Endothelial cell of umbilical vein (primary cell): ENCODE results near the gene MAPK13. TPM values are rescaled to one million over a fixed set of nuclear protein-coding genes. Genes with fewer than 3 reads are reported as not detected.

Experiments used
- Bru-seq: library from RNA; stranded (reverse); fragments of 400-500 nt; gene quantifications from one replicate; lab custom pipeline; 2021; lab: Mats Ljungman, UMichigan
- BruChase-seq, 2 experiments: library from RNA; stranded (reverse); fragments of 400-500 nt; gene quantifications; one replicate each; lab custom pipeline; 2021; lab: Mats Ljungman, UMichigan
- BruUV-seq: library from RNA; stranded (reverse); fragments of 400-500 nt; replicated peaks from 2 replicates; lab custom pipeline; 2021; lab: Mats Ljungman, UMichigan
- CTCF ChIA-PET: fragments of 300-600, 350-600 bp; sonication (Branson Sonifier 250); formaldehyde crosslinking; loops from one replicate; lab custom pipeline; 2021; ENCODE audit warnings: antibody characterized with exemption, inconsistent platforms; lab: Charles Lee
- POLR2A ChIA-PET: fragments of 300-600, 350-600 bp; sonication (Branson Sonifier 250); formaldehyde crosslinking; loops from one replicate; lab custom pipeline; 2021; ENCODE audit warnings: antibody characterized with exemption, inconsistent platforms; lab: Charles Lee
- DNase-seq: peaks from one replicate; pipeline ENCODE4 v3.0.0-alpha.2; 2011; ENCODE audit warnings: low read depth, low spot score
- FAIRE-seq: peaks from 2 replicates; lab custom pipeline; 2011; peaks lifted over from hg19 to GRCh38; lab: Jason Lieb, UNC
- H2AFZ ChIP-seq: 2 replicates; pipeline ENCODE4 v1.6.0; 2012; ENCODE audit warnings: low read depth, low read length, control low read depth, inconsistent platforms
- H3K27ac ChIP-seq: 2 replicates; pipeline ENCODE4 v1.5.1; 2011; ENCODE audit warnings: low read depth, mild to moderate bottlenecking, control low read depth, low read length, moderate library complexity; ENCODE audit not compliant: insufficient read depth
- H3K27me3 ChIP-seq, 2 experiments: 2 replicates each; pipeline versions ENCODE4 v1.6.0 to v1.6.1; 2011; ENCODE audit warnings: low read length in 2 of 2, mixed read lengths in 1 of 2; ENCODE audit not compliant: control insufficient read depth in 2 of 2, insufficient read depth in 2 of 2
- H3K36me3 ChIP-seq, 2 experiments: 2 replicates in 1 of 2; 3 replicates in 1 of 2; pipeline ENCODE4 v1.5.1; 2011; ENCODE audit warnings: low read length in 2 of 2, mild to moderate bottlenecking in 1 of 2, moderate library complexity in 1 of 2; ENCODE audit not compliant: control insufficient read depth in 2 of 2, insufficient read depth in 2 of 2; ENCODE audit errors: extremely low read depth in 1 of 2
- H3K4me1 ChIP-seq: 3 replicates; pipeline ENCODE4 v1.5.1; 2011; ENCODE audit warnings: mild to moderate bottlenecking, low read length; ENCODE audit not compliant: control insufficient read depth, insufficient read depth; ENCODE audit errors: extremely low read depth
- H3K4me2 ChIP-seq: 2 replicates; pipeline ENCODE4 v1.6.1; 2011; ENCODE audit warnings: low read length, control low read depth, mixed read lengths; ENCODE audit not compliant: insufficient read depth
- H3K4me3 ChIP-seq, 3 experiments: fragments of 200-600 bp in 1 of 3; sonication (generic), shearing (Covaris generic) in 1 of 3; replicated peaks in 1 of 3; 2 replicates each; pipeline ENCODE4 v1.5.1; 2011 to 2016; ENCODE audit warnings: control low read depth in 3 of 3, low read length in 3 of 3, mild to moderate bottlenecking in 2 of 3, inconsistent platforms in 1 of 3, low read depth in 1 of 3, moderate library complexity in 1 of 3; ENCODE audit not compliant: insufficient read depth in 1 of 3
- H3K79me2 ChIP-seq: 2 replicates; pipeline ENCODE4 v1.6.0; 2012; ENCODE audit warnings: low read length, inconsistent platforms; ENCODE audit not compliant: control insufficient read depth, insufficient read depth
- H3K9ac ChIP-seq: replicated peaks from 2 replicates; pipeline ENCODE3; 2011; ENCODE audit warnings: low read length, control low read depth; ENCODE audit not compliant: insufficient read depth; ENCODE audit errors: extremely low read depth
- H3K9me1 ChIP-seq: replicated peaks from 3 replicates; pipeline ENCODE4 v1.6.0; 2011; ENCODE audit warnings: mild to moderate bottlenecking, low read length; ENCODE audit not compliant: control insufficient read depth, insufficient read depth; ENCODE audit errors: extremely low read depth
- H3K9me3 ChIP-seq: replicated peaks from 2 replicates; pipeline ENCODE4 v1.5.1; 2012; ENCODE audit warnings: low read length, inconsistent platforms; ENCODE audit not compliant: control insufficient read depth, insufficient read depth
- H4K20me1 ChIP-seq: replicated peaks from 2 replicates; pipeline ENCODE3; 2011; ENCODE audit warnings: mild to moderate bottlenecking, low read length; ENCODE audit not compliant: control insufficient read depth, insufficient read depth; ENCODE audit errors: extremely low read depth
- EZH2 ChIP-seq: IDR thresholded peaks from 2 replicates; pipeline ENCODE4 v1.6.1; 2012; ENCODE audit warnings: borderline replicate concordance, low read depth, mild to moderate bottlenecking, moderate library complexity, low read length, inconsistent platforms; ENCODE audit not compliant: severe bottlenecking
- FOS ChIP-seq: IDR thresholded peaks from 2 replicates; pipeline ENCODE4 v1.6.1; 2011; ENCODE audit warnings: mild to moderate bottlenecking, low read length, moderate library complexity, borderline replicate concordance; ENCODE audit not compliant: insufficient read depth
- JUN ChIP-seq: IDR thresholded peaks from 2 replicates; pipeline ENCODE4 v1.6.1; 2011; ENCODE audit warnings: borderline replicate concordance, low read depth; ENCODE audit not compliant: insufficient read length, insufficient read depth
- MAX ChIP-seq: IDR thresholded peaks from 2 replicates; pipeline ENCODE4 v1.6.1; 2011; ENCODE audit not compliant: insufficient read depth, insufficient read length
- POLR2A ChIP-seq: IDR thresholded peaks from 2 replicates; pipeline ENCODE4 v1.6.1; 2012; ENCODE audit warnings: low read depth, mild to moderate bottlenecking, control low read depth, low read length
- dilution Hi-C: fragments of 300-500 bp; cut with MboI; formaldehyde crosslinking; loops from one replicate; pipeline ENCODE4 v1.15.0; 2019; ENCODE audit warnings: low sequenced_read_pairs; ENCODE audit not compliant: extremely low pct_ligation_motif_present
- intact Hi-C: fragments of 100-400 bp; cut with micrococcal nuclease; formaldehyde crosslinking; loops from one replicate; pipeline ENCODE4 v1.10.0; 2022
- long read RNA-seq: library from polyadenylated mRNA; stranded (forward); transcript quantifications from one replicate; pipeline ENCODE4 v2.0.0, GENCODE V29; 2021
- polyA minus RNA-seq, 3 experiments: library from RNA; depleted of rRNA, polyadenylated mRNA; stranded (reverse); fragments of >200 nt; gene quantifications; 1 replicate in 1 of 3; 2 replicates in 2 of 3; pipeline ENCODE4 v1.2.3, GENCODE V29; 2011
- polyA plus RNA-seq, 4 experiments: library from polyadenylated mRNA; depleted of rRNA in 3 of 4; stranded (reverse) in 3 of 4; unstranded in 1 of 4; fragments of >200 nt; gene quantifications; 2 replicates each; pipeline versions ENCODE4 v1.2.1 to v1.2.3, GENCODE V29; 2011 to 2012; ENCODE audit warnings: missing spikeins in 1 of 4
- total RNA-seq: library from RNA; stranded (reverse); gene quantifications from 2 replicates; pipeline ENCODE4 v1.2.3, GENCODE V29; 2021

MAPK13 gene
- total RNA-seq: 8.2 and 11.6 TPM in 2 replicates
- 7.0 and 9.0 TPM in 2 replicates for polyA plus RNA-seq
- polyA plus RNA-seq (2011; cell fraction: cytosol; rRNA removed): 7.4 and 7.9 TPM in 2 replicates
- polyA plus RNA-seq (2011; cell fraction: nucleus; rRNA removed): 24.1 and 28.8 TPM in 2 replicates
- 5.4 and 5.9 TPM in 2 replicates for polyA plus RNA-seq (2012)
- polyA minus RNA-seq: 8.1 and 10.7 TPM in 2 replicates
- polyA minus RNA-seq (2011; cell fraction: cytosol; rRNA and poly(A)+ RNA removed): 0.20 TPM
- polyA minus RNA-seq (2011; cell fraction: nucleus; rRNA and poly(A)+ RNA removed): 3.5 and 5.5 TPM in 2 replicates
- Bru-seq, nascent RNA: percentile 39 among the genes with signal in this experiment
- percentile 73 among the genes with signal in this experiment for BruChase-seq, experiment 1, labeled RNA remaining after a 6-hour chase
- percentile 53 among the genes with signal in this experiment for BruChase-seq, experiment 2, labeled RNA remaining after a 2-hour chase
- long read RNA-seq, full-length matches to known transcripts: 17 of 27 reads
- long read RNA-seq, partial matches to known transcripts: 5 of 27 reads
- long read RNA-seq, other reads (novel, unspliced or antisense): 5 of 27 reads

- FAIRE-seq (peak; percentile 47), DNase-seq (peak; percentile 37)
- Histone ChIP-seq H3K79me2 (no peaks in the 10 kb centered on the region), H3K4me1 (peaks cover 53% of the 10 kb centered on the region), H3K27me3 (no peaks in the 10 kb centered on the region), H3K4me3 (peak within 1 kb of the TSS in 1 of 3 experiments; percentile 18), H3K9ac (peak within 1 kb of the TSS; percentile 31), H3K27ac (peak within 1 kb of the TSS; percentile 71), H3K9me1 (no peaks in the 10 kb centered on the region), H2AFZ (peak within 1 kb of the TSS; percentile 36), H3K36me3 (no peaks in the 10 kb centered on the region), H4K20me1 (no peaks in the 10 kb centered on the region), H3K9me3 (no peaks in the 10 kb centered on the region), H3K4me2 (no peak within 1 kb of the TSS)
- CTCF ChIA-PET: interaction anchor here (1.2 to 2.1 kb wide), 2 partner anchors 73 to 172 kb away, joined by 4 read pairs; no protein-coding TSS in a partner anchor
- TF ChIP-seq MAX (no peak), POLR2A (no peak), JUN (no peak), EZH2 (no peak), FOS (no peak)
- POLR2A ChIA-PET: interaction anchor here (1.9 kb wide), 1 partner anchor 9 kb away, joined by 8 read pairs; no protein-coding TSS in a partner anchor
- intact Hi-C loops (no loop called here), dilution Hi-C loops (no loop called here)
- no TSS peak for BruUV-seq
Measured at GRCh38 chr6:36129941-36130666, at the start of gene MAPK13. MAPK13 (plus strand) TSS chr6:36130513; CDS start chr6:36130583, 70 bp downstream.
